MCF 10A (cell line): ENCODE results near the gene CLEC16A. TPM values are rescaled to one million over a fixed set of nuclear protein-coding genes. Genes with fewer than 3 reads are reported as not detected.

Source experiments
- BruUV-seq: library from RNA; stranded (reverse); fragments of 400-500 nt; replicated peaks from 2 replicates; lab custom pipeline; 2021; lab: Mats Ljungman, UMichigan
- CTCF ChIA-PET: fragments of 300-600 bp; sonication (Branson Sonifier 250); formaldehyde crosslinking; extraction: SDS; loops from one replicate; lab custom pipeline; 2021; ENCODE audit warnings: antibody characterized with exemption, inconsistent platforms; lab: Yijun Ruan, JAX
- POLR2A ChIA-PET: fragments of 300-600, 350-650 bp; sonication (Branson Sonifier 250); formaldehyde crosslinking; extraction: SDS; loops from one replicate; lab custom pipeline; 2020; ENCODE audit warnings: antibody characterized with exemption, inconsistent platforms; lab: Yijun Ruan, JAX
- DNase-seq: peaks from one replicate; pipeline ENCODE4 v3.0.0-alpha.2; 2018; ENCODE audit not compliant: unreplicated experiment
- H3K27ac Mint-ChIP-seq: one replicate; pipeline ENCODE4 v1.8.0; 2022; ENCODE audit warnings: mild to moderate bottlenecking, low read depth, mixed read lengths; ENCODE audit not compliant: unreplicated experiment
- H3K27me3 Mint-ChIP-seq: one replicate; pipeline ENCODE4 v1.8.0; 2022; ENCODE audit warnings: mixed read lengths; ENCODE audit not compliant: insufficient read depth, unreplicated experiment
- H3K36me3 Mint-ChIP-seq: one replicate; pipeline ENCODE4 v1.8.0; 2022; ENCODE audit warnings: mild to moderate bottlenecking, moderate library complexity, mixed read lengths; ENCODE audit not compliant: insufficient read depth, unreplicated experiment
- H3K4me1 Mint-ChIP-seq: one replicate; pipeline ENCODE4 v1.8.0; 2022; ENCODE audit warnings: mixed read lengths; ENCODE audit not compliant: insufficient read depth, unreplicated experiment
- H3K4me3 Mint-ChIP-seq: one replicate; pipeline ENCODE4 v1.8.0; 2022; ENCODE audit warnings: mild to moderate bottlenecking, moderate library complexity, mixed read lengths; ENCODE audit not compliant: unreplicated experiment
- H3K9me3 Mint-ChIP-seq: one replicate; pipeline ENCODE4 v1.8.0; 2022; ENCODE audit warnings: mixed read lengths; ENCODE audit not compliant: unreplicated experiment
- intact Hi-C: fragments of 100-400 bp; cut with micrococcal nuclease; formaldehyde crosslinking; loops from 2 replicates; pipeline ENCODE4 v1.14.1; 2022
- total RNA-seq: library from RNA; stranded (reverse); gene quantifications from 2 replicates; pipeline ENCODE4 v1.2.3, GENCODE V29; 2022
- TF ChIP-seq, protein P1 (sequence below): fragments of 200-600 bp; IDR thresholded peaks from one replicate; pipeline ENCODE4 v1.8.0; 2022; ENCODE audit warnings: antibody characterized with exemption, mild to moderate bottlenecking; ENCODE audit not compliant: unreplicated experiment

CLEC16A gene
- total RNA-seq, 1 experiment from 2014 or later, result 32.4 TPM

DNA sequence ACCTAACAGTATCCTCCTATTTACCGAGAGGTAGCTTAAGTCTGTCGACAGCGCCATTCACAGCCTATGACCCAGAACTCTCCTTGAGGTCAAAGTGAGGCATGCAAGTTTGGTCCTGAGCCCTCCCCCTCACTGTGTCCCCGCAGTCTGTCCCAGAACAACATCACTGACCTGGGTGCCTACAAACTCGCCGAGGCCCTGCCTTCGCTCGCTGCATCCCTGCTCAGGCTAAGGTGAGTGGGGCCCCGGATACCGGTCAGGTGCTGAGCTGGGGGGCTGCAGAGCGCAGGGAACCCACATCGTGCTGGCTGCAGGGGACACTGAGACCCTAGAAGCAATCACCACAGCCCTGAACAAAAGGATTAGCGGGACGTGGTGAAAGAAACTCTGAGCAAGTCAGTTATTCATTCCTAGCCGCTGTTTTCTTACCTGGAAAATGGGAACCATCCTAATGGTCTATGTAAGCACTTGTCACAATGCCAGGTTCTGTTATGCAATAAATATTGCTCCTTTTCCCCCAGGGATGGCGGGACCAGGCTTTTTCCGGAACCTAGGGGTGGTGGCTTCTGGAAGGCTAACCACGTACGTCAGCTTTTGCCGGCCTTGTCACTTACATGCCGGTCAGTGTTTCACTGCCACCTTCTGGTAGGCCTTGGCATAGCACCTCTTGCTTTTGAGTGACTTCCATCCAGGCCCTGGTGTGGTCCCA lies 25.9 kb upstream of the CLEC16A start:
- Mint-ChIP-seq H3K27ac (no peak overlapping the region), H3K9me3 (no peaks in the 10 kb centered on the region), H3K4me3 (no peak overlapping the region), H3K36me3 (no peaks in the 10 kb centered on the region), H3K27me3 (no peaks in the 10 kb centered on the region), H3K4me1 (no peaks in the 10 kb centered on the region)
- intact Hi-C loops, result loop anchor here (1.0 to 5.0 kb wide), 5 partner anchors 89 to 404 kb away; no protein-coding TSS in a partner anchor
- BruUV-seq, result no TSS peak
- CTCF ChIA-PET, result interaction anchor here (0.6 to 4.5 kb wide), 59 partner anchors 8 to 1999 kb away, joined by 3 to 56 read pairs (median 4); partner anchors contain the start of genes CIITA, EMP2, NUBP1 and TEKT5
- DNase-seq, result peak; percentile 93
- POLR2A ChIA-PET, result interaction anchor here (0.5 to 2.7 kb wide), 6 partner anchors 10 to 603 kb away, joined by 3 to 8 read pairs (median 3); no protein-coding TSS in a partner anchor
- TF ChIP-seq, protein P1, sequence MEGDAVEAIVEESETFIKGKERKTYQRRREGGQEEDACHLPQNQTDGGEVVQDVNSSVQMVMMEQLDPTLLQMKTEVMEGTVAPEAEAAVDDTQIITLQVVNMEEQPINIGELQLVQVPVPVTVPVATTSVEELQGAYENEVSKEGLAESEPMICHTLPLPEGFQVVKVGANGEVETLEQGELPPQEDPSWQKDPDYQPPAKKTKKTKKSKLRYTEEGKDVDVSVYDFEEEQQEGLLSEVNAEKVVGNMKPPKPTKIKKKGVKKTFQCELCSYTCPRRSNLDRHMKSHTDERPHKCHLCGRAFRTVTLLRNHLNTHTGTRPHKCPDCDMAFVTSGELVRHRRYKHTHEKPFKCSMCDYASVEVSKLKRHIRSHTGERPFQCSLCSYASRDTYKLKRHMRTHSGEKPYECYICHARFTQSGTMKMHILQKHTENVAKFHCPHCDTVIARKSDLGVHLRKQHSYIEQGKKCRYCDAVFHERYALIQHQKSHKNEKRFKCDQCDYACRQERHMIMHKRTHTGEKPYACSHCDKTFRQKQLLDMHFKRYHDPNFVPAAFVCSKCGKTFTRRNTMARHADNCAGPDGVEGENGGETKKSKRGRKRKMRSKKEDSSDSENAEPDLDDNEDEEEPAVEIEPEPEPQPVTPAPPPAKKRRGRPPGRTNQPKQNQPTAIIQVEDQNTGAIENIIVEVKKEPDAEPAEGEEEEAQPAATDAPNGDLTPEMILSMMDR, result peak; percentile 90

DNA sequence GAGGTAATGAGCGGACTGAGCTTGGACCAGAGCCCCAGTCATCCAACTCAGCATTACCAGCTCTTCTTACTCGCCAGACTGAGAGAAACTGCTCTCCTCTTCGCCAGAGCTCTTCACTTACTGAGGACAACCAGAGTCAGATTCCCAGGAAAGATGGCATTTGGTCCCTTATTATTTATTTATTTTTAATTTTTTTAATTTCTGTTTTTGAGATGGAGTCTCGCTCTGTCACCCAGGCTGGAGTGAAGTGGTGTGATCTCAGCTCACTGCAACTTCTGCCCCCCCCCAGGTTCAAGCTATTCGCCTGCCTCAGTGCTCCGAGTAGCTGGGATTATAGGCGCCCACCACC lies 25.4 kb upstream of the CLEC16A start:
- intact Hi-C loops, result loop anchor here (2.0 to 5.0 kb wide), 2 partner anchors 162 to 174 kb away; no protein-coding TSS in a partner anchor
- no peaks in the 10 kb centered on the region for H3K9me3 Mint-ChIP-seq
- no peaks in the 10 kb centered on the region for H3K36me3 Mint-ChIP-seq
- H3K27ac Mint-ChIP-seq, result no peak overlapping the region
- TF ChIP-seq, protein P1, result no peak
- ChIA-PET POLR2A (interaction anchor here (0.5 to 2.7 kb wide), 6 partner anchors 10 to 604 kb away, joined by 3 to 8 read pairs (median 3); no protein-coding TSS in a partner anchor), CTCF (interaction anchor here (0.6 to 4.5 kb wide), 59 partner anchors 9 to 1999 kb away, joined by 3 to 56 read pairs (median 4); partner anchors contain the start of genes CIITA, EMP2, NUBP1 and TEKT5)
- H3K27me3 Mint-ChIP-seq, result no peaks in the 10 kb centered on the region
- no peak overlapping the region for H3K4me3 Mint-ChIP-seq
- DNase-seq, result no peak
- no peaks in the 10 kb centered on the region for H3K4me1 Mint-ChIP-seq
- BruUV-seq, result no TSS peak

DNA sequence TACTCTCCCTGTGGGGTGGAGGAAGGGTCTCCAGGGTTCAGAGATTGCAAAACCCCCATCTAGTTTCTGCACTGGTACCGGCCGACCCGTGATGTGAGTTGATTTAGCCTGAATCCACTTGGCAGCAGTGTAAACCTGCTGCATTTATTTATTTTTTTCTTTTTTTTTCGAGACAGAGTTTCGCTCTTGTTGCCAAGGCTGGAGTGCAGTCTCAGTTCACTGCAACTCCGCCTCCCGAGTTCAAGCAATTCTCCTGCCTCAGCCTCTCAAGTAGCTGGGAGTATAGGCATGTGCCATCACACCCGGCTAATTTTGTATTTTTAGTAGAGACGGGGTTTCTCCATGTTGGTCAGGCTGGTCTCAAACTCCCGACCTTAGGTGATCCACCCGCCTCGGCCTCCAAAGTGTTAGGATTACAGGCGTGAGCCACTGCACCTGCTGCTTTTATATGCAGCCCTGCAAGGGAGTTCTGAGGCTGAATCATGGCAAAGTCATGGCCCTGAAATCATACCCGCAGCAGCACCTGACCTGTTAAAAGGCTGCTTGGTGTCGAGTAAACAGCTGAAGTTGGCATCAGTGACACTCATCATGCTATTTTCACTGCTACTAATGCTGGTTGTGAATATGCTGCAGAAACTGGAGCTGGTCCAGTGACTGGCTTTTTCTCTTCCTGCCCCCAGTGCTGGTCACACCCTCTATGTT lies 23.5 kb upstream of the CLEC16A start:
- DNase-seq, result no peak
- Mint-ChIP-seq H3K27me3 (no peaks in the 10 kb centered on the region), H3K36me3 (no peaks in the 10 kb centered on the region), H3K27ac (no peak overlapping the region), H3K4me3 (no peak overlapping the region), H3K9me3 (no peaks in the 10 kb centered on the region), H3K4me1 (no peaks in the 10 kb centered on the region)
- POLR2A ChIA-PET, result interaction anchor here (0.9 kb wide), 1 partner anchor 42 kb away, joined by 3 read pairs; no protein-coding TSS in a partner anchor
- no TSS peak for BruUV-seq
- intact Hi-C loops, result no loop called here
- CTCF ChIA-PET, result interaction anchor here (0.5 to 1.1 kb wide), 4 partner anchors 12 to 185 kb away, joined by 3 to 4 read pairs (median 3); partner anchors contain the start of gene NUBP1
- TF ChIP-seq, protein P1, result no peak
